ENCODE measurements around the gene PHACTR2.
"Not testable (repeated sequence)": the region's sequence is repeated elsewhere in the genome, so short reads cannot be mapped to it uniquely, and the experiment has no call there.

PHACTR2 gene

DNA sequence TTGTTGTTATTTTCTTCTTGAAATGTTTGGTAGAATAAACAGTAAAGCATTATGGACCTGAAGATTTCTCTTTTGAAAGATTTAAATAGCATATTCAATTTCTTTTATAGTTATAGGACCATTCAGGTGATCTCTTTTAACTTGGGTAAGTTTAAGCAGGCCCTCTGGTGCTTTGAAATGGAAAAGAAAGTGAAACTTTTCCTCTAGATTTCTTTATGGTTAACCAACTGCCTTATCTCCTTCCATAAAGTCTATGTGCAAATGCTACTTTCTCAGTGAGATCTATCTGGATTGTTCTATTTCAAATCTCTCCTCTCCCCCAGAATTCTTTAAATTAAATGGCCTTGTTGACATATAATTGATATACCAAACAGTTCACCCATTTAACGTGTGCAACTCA, 54.0 kb downstream of the PHACTR2 start:
- Histone ChIP-seq H3K9me3 (ENCODE audit: control insufficient read depth, insufficient read depth, low read length) (no peaks in the 10 kb centered on the region), H3K9ac (ENCODE audit: low read depth, low read length) (no peak overlapping the region), H3K36me3 (ENCODE audit: insufficient read depth, low read length) (no peaks in the 10 kb centered on the region), H3K4me1 (ENCODE audit: insufficient read depth, low read length) (peaks cover 22% of the 10 kb centered on the region)

DNA sequence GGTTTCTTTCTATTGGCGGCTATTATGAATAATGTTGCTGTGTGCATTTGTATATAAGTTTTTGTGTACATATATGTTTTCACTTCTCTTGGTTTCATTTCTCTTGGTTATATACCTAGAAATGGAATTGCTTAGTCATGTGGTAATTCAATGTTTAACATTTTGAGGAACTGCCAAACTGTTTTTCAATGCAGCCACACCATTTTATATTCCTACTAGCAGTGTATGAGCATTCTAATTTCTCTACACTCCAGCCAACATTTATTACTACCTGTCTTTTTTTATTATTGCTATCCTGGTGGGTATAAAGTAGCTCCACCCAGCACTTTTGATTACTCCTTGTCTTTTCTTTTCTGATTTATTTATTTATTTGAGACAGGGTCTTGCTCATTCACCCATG, 54.8 kb downstream of the PHACTR2 start:
- H3K4me1 ChIP-seq (ENCODE audit: insufficient read depth, low read length) = peaks cover 22% of the 10 kb centered on the region
- no peak overlapping the region for H3K9ac ChIP-seq (ENCODE audit: low read depth, low read length)
- H3K36me3 ChIP-seq (ENCODE audit: insufficient read depth, low read length) = no peaks in the 10 kb centered on the region
- H3K9me3 ChIP-seq (ENCODE audit: control insufficient read depth, insufficient read depth, low read length) = no peaks in the 10 kb centered on the region

DNA sequence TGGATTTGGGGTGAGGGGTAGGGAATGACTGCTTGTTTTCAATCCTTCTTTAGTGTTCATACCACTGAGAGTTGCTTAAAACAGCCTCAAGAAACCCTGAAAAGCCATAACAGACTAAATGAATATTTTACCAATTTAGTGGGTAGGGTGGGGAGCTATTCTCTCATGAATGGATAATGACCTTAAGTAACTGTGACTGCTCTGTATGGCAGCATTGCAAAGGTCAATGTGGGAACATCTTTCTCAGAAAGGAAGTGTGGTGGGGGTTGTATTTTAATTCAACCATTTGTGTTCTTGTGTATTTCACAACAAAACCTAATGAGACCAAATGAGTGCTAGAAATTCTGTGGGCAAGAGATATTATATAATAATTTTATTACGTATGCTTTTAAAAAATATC, 55.7 kb downstream of the PHACTR2 start:
- no peaks in the 10 kb centered on the region for H3K36me3 ChIP-seq (ENCODE audit: insufficient read depth, low read length)
- H3K9me3 ChIP-seq (ENCODE audit: control insufficient read depth, insufficient read depth, low read length) = no peaks in the 10 kb centered on the region
- H3K4me1 ChIP-seq (ENCODE audit: insufficient read depth, low read length) = peaks cover 22% of the 10 kb centered on the region
- H3K9ac ChIP-seq (ENCODE audit: low read depth, low read length) = no peak overlapping the region

DNA sequence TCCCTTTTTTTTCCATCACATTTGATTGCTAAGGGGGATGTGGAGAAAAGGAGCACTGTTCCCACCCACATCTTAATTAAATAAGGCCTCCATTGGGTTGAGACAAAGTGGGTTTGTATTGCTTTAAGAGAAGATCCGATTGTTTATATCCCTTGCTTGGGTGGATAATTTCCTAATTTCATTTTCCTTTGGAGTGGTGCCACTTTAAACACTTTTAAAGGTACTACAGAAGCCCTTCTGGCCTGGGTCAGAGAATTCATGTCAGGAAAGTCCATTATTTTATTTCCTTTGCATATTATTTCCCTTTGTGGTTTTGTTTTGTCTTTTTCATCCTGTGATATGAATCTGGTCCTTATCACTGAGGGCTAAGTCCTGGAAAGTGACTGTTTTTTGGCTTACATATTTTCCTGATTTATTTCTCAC, 56.9 kb downstream of the PHACTR2 start:
- Histone ChIP-seq H3K4me1 (ENCODE audit: insufficient read depth, low read length) (peaks cover 22% of the 10 kb centered on the region), H3K9ac (ENCODE audit: low read depth, low read length) (no peak overlapping the region), H3K36me3 (ENCODE audit: insufficient read depth, low read length) (no peaks in the 10 kb centered on the region), H3K9me3 (ENCODE audit: control insufficient read depth, insufficient read depth, low read length) (no peaks in the 10 kb centered on the region)

DNA sequence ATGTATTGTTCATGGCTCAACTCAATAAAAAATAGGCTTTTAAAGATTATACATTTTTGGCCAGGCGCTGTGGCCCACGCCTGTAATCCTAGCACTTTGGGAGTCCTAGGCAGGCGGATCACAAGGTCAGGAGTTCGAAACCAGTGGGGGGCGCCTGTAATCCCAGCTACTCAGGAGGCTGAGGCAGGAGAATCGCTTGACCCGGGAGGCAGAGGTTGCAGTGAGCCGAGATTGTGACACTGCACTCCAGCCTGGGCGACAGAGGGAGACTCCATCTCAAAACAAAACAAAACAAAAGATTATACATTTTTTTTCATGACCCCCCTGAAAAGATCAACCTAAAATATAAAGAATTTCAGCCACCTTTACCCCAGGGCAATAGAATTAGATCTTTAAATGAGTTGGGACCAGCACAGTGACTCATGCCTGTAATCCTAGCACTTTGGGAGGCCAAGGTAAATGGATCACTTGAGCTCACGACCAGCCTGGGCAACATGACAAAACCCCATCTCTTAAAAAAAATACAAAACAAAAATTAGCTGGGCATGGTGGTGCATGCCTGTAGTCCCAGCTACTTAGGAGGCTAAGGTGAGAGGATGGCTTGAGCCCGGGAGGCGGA, 60.4 kb downstream of the PHACTR2 start:
- not testable (repeated sequence) for H3K36me3 ChIP-seq (ENCODE audit: insufficient read depth, low read length); H3K9ac ChIP-seq (ENCODE audit: low read depth, low read length); H3K9me3 ChIP-seq (ENCODE audit: control insufficient read depth, insufficient read depth, low read length)
- peaks cover 31% of the 10 kb centered on the region for H3K4me1 ChIP-seq (ENCODE audit: insufficient read depth, low read length)

DNA sequence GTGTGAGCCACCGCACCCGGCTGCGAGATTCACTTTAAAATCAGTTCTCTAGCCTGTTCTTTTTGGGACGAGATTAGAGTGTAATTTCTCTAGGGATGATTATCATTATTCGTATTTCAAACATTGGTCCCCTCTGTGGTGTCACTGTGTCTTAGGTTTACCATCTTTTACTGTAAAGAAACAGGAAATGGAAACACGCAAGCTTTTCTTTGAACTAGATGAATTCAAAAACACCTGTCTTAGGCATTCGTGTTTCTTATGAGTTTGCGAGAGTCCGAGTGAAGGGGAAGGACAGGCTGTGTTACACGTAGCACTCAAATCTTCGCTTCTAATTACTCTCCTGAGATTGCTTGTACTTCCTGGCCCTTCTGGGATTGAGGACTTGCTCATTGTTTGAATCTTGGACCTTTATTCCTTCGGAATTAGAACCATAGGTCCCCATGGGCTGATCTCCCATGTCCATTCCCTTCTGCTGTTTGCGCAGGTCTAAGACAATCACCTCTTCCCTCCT, 61.6 kb downstream of the PHACTR2 start:
- no peak overlapping the region for H3K9ac ChIP-seq (ENCODE audit: low read depth, low read length)
- peaks cover 39% of the 10 kb centered on the region for H3K4me1 ChIP-seq (ENCODE audit: insufficient read depth, low read length)
- H3K9me3 ChIP-seq (ENCODE audit: control insufficient read depth, insufficient read depth, low read length) = no peaks in the 10 kb centered on the region
- no peaks in the 10 kb centered on the region for H3K36me3 ChIP-seq (ENCODE audit: insufficient read depth, low read length)

DNA sequence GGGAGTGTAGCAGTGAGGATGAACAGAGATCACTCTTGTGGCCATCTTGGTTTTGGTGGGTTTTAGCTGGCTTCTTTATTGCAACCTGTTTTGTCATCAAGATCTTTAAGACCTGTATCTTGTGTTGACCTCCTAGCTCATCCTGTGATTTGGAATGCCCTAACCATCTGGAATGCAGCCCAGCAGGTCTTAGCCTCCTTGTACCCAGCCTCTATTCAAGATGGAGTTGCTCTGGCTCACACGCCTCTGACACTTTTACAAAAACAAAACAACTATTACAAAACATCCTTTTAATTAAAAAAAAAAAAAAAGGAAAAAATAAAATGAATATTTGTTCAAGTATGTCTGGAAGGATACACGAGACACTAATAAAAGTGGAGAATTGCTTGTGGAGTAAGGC, 62.4 kb downstream of the PHACTR2 start:
- Histone ChIP-seq H3K4me1 (ENCODE audit: insufficient read depth, low read length) (peaks cover 39% of the 10 kb centered on the region), H3K9ac (ENCODE audit: low read depth, low read length) (no peak overlapping the region), H3K36me3 (ENCODE audit: insufficient read depth, low read length) (no peaks in the 10 kb centered on the region), H3K9me3 (ENCODE audit: control insufficient read depth, insufficient read depth, low read length) (no peaks in the 10 kb centered on the region)

DNA sequence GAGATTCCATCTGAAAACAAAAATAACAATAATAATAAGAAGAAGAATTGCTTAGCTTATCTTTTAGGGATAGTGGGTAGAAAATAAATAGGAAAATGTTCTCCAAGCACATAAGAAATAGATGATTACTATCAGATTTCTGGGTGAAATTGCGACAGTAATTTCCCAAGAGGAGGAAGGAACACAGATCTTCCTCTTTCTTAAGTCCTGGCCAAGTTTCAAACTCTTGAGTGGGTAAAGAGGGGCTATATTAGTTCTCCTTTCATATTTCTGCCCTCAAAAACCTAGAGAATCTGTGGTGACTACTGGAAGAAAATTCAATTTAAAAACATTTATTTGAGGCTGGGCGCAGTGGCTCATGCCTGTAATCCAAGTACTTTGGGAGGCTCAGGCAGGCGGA, 63.7 kb downstream of the PHACTR2 start:
- H3K4me1 ChIP-seq (ENCODE audit: insufficient read depth, low read length) = peaks cover 38% of the 10 kb centered on the region
- no peak overlapping the region for H3K9ac ChIP-seq (ENCODE audit: low read depth, low read length)
- H3K9me3 ChIP-seq (ENCODE audit: control insufficient read depth, insufficient read depth, low read length) = no peaks in the 10 kb centered on the region
- H3K36me3 ChIP-seq (ENCODE audit: insufficient read depth, low read length) = no peaks in the 10 kb centered on the region

DNA sequence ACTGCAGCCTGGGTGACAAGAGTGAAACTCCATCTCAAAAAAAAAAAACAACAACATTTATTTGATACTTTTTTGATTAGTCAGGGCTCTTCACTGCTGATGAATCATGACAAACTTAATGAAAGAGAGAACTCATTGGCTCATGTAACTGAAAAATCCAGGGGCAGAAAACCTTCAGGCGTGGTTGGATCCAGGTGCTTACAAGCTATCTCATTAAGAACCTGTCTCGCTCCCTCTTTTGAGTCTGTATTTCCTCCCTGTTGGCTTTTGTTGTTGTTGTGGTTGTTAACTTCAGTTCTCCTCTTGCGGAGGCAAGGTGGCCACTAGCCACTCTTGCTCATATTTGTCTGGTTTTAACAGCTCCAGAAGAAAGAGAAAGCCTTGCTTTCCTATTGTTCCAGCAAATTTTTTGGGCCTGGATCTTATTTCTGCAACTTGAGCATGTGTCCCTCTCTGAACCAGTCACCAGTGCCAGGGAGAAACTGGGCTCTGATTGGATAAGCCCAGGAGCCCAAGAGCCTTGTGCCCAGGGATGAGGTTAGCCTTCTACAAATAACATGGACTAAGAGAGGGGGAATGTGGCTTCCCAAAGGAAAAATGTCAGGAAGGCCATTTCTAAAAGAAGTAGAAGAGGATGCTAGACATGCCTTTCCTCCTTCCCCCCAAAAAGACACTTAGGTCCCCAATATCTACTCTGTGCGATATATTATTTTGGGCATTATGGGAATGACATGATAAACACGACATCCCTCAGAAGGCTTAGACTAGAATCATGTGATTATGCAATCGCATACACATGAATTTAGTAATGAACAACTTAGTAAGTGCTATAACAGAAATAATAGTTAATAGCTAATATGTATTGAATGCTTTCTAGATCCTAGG, 64.5 kb downstream of the PHACTR2 start:
- H3K36me3 ChIP-seq (ENCODE audit: insufficient read depth, low read length) = no peaks in the 10 kb centered on the region
- no peak overlapping the region for H3K9ac ChIP-seq (ENCODE audit: low read depth, low read length)
- no peaks in the 10 kb centered on the region for H3K9me3 ChIP-seq (ENCODE audit: control insufficient read depth, insufficient read depth, low read length)
- H3K4me1 ChIP-seq (ENCODE audit: insufficient read depth, low read length) = peaks cover 42% of the 10 kb centered on the region

DNA sequence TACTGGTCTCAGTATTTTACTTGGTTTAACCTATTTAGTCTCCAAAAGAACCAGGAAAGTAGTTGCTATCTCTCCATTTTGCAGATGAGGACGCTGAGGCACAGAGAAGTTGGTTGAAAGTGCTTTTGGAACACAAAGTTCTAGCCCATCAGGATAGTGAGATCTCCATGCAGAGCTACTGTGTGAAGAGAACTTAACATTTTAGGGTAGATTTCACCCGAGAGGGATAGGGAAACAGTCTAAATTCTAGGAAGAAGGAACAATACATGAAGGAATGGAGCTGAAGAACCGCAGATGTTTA, 65.1 kb downstream of the PHACTR2 start:
- no peaks in the 10 kb centered on the region for H3K36me3 ChIP-seq (ENCODE audit: insufficient read depth, low read length)
- H3K9me3 ChIP-seq (ENCODE audit: control insufficient read depth, insufficient read depth, low read length) = no peaks in the 10 kb centered on the region
- H3K9ac ChIP-seq (ENCODE audit: low read depth, low read length) = no peak overlapping the region
- H3K4me1 ChIP-seq (ENCODE audit: insufficient read depth, low read length) = peaks cover 48% of the 10 kb centered on the region

DNA sequence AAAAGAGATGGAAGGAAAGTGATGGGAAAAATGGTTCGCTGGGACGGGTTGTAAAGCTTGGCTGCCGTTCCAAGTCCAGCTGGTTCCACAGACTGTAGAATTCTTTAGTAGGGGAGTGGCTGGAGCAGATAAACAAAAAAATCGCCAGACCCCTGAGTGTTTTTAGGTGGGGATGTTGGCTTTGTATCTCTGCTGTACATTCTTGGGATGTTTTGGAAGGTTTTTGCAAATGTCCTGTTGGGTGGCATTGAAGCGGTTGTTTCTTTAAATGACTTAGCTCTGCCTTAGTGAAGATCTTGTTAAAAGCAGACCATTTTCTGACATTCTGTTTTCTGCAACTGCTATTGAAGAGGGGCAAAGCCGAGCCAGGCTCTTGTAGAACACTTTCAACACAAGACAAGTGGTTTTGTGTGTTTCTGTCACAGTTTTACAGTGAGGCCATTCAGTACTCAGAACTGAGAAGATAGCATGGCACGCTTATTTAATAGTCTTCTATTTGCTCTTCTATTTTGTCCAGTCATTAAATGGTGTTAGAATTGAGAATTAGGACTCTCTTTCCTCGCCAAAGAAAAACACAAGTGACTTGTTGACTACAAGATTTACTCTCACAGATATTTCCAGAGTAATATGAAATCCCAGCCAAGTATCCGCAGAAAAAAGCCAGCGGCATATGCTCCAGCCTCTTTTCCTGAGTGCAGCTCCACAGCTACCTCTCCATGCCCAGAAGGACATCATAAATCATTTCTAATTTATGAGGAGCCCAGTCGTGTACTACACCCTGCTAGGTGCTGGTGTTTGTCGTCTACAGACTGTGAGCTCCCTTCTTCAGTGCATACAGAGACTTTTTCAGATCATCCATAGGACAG, 65.8 kb downstream of the PHACTR2 start:
- no peak overlapping the region for H3K9ac ChIP-seq (ENCODE audit: low read depth, low read length)
- no peaks in the 10 kb centered on the region for H3K9me3 ChIP-seq (ENCODE audit: control insufficient read depth, insufficient read depth, low read length)
- H3K36me3 ChIP-seq (ENCODE audit: insufficient read depth, low read length) = no peaks in the 10 kb centered on the region
- H3K4me1 ChIP-seq (ENCODE audit: insufficient read depth, low read length) = peaks cover 52% of the 10 kb centered on the region

DNA sequence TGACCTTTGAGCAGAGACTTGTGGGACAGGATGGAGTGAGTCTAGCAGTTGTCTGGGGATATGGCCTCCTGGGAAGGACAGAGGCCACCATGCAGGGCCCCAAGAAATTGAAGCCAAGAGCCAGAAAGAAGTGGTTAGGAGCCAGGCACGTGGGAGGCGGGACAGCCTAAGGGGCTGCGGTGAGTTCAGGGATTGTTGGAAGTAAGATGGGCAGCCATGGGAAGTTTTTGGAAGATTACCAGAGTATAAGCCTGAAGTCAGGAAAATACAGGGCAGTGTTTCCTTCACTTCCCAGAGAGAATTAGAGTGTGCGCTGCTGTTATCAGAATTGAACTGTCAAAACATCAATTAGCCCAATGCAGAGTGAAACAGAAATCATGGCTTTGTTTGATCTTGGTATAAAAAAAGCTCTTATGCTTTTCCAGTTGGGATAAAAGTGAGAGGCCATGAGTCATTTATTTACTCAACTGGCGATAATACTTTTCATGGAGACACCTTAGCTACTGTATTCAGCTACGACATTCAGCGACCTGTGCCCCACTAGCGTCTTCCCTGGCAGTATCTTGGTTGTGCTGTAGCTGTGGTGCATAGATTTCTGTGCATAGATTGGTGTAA, 66.9 kb downstream of the PHACTR2 start:
- peaks cover 63% of the 10 kb centered on the region for H3K4me1 ChIP-seq (ENCODE audit: insufficient read depth, low read length)
- no peaks in the 10 kb centered on the region for H3K9me3 ChIP-seq (ENCODE audit: control insufficient read depth, insufficient read depth, low read length)
- H3K36me3 ChIP-seq (ENCODE audit: insufficient read depth, low read length) = no peaks in the 10 kb centered on the region
- H3K9ac ChIP-seq (ENCODE audit: low read depth, low read length) = no peak overlapping the region

DNA sequence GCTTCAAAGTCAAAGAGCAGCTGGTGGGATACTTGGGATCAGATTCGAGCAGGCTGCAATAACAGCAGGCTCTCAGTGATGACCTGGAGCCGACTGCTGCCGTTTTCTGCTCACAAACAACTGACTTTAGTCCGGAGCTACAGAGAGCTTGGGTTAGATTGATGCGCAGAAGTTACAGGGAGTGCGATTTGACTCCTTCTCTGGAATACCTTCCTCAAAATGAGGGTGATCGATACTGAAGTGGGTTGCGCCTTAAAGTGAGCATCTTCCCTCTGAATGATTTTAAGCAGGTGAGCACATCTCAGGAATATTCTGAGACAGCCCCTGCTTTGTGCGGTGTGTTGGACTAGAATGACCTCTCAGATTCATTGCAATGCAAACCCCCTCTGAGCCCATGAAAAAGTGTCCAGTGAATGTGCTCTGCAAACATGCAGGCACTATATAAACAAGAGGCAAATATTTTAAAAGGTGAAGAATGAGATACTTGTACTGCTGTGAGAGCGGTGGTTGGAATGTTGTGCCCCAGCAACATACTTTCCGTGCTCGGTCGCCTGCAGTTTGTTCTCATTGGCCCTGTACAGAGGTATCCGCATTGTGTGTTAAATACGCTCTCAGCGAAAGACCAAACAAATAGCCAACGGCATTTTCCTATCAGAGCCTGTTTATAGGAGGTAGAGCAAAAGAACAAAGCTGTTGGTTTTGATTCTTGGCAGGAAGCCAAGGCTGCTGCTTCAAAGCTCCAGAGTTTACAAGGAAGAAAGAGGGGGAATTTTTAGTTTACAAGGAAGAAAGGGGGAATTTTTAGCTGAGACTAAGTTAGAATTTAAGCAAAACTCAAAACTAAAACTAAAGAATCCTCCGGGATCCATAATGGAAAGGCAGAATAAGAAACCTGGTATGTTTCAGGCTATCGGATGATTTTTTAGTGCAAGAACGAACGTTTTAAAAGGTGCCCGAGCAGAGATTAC, 67.7 kb downstream of the PHACTR2 start:
- no peaks in the 10 kb centered on the region for H3K36me3 ChIP-seq (ENCODE audit: insufficient read depth, low read length)
- H3K9me3 ChIP-seq (ENCODE audit: control insufficient read depth, insufficient read depth, low read length) = no peaks in the 10 kb centered on the region
- H3K9ac ChIP-seq (ENCODE audit: low read depth, low read length) = peak overlapping the region; percentile 17
- peaks cover 69% of the 10 kb centered on the region for H3K4me1 ChIP-seq (ENCODE audit: insufficient read depth, low read length)

Measured in ES-I3 (cell line).